ENCODE data around the gene RPS27L. TPM values are rescaled to one million over a fixed set of nuclear protein-coding genes. Genes with fewer than 3 reads are reported as not detected.
A peak's percentile ranks its signal among the peaks of the same experiment; 100 is the strongest.

Gene RPS27L
- total and polyA plus RNA-seq, 7 donors = 33.1 to 186 (median 108) TPM

- Histone ChIP-seq H3K36me3 (ENCODE audit: insufficient read depth in 1 of 2, low read depth in 1 of 2) (no peaks in the 10 kb centered on the region), H3K4me1 (peaks cover 19% of the 10 kb centered on the region), H3K9me3 (no peaks in the 10 kb centered on the region), H3K27me3 (ENCODE audit: insufficient read depth in 3 of 3, low read length in 2 of 3) (no peaks in the 10 kb centered on the region), H3K4me3 (peak within 1 kb of the TSS; percentile 74), H3K27ac (peak within 1 kb of the TSS; percentile 72)
- DNase-seq = peak; percentile 99 to 100
- WGBS, 3 donors = 0 to 1% (median 1%) methylated on average over 57 to 77 of the region's 77 CpGs
- intact Hi-C loops (cut with DNase I) = no loop called here
- peak; percentile 99 to 100 (median 99) for ATAC-seq
- TF ChIP-seq, protein P1, sequence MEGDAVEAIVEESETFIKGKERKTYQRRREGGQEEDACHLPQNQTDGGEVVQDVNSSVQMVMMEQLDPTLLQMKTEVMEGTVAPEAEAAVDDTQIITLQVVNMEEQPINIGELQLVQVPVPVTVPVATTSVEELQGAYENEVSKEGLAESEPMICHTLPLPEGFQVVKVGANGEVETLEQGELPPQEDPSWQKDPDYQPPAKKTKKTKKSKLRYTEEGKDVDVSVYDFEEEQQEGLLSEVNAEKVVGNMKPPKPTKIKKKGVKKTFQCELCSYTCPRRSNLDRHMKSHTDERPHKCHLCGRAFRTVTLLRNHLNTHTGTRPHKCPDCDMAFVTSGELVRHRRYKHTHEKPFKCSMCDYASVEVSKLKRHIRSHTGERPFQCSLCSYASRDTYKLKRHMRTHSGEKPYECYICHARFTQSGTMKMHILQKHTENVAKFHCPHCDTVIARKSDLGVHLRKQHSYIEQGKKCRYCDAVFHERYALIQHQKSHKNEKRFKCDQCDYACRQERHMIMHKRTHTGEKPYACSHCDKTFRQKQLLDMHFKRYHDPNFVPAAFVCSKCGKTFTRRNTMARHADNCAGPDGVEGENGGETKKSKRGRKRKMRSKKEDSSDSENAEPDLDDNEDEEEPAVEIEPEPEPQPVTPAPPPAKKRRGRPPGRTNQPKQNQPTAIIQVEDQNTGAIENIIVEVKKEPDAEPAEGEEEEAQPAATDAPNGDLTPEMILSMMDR (IDR thresholded peaks at IDR 0.05) = no peak
These were observed 31.9 kb upstream of the RPS27L start, which contains the start of gene RAB8B for GRCh38 chr15:63188926-63189871. Gene RAB8B (plus strand): TSS chr15:63189606. CDS start chr15:63189625, 19 bp downstream.

DNA sequence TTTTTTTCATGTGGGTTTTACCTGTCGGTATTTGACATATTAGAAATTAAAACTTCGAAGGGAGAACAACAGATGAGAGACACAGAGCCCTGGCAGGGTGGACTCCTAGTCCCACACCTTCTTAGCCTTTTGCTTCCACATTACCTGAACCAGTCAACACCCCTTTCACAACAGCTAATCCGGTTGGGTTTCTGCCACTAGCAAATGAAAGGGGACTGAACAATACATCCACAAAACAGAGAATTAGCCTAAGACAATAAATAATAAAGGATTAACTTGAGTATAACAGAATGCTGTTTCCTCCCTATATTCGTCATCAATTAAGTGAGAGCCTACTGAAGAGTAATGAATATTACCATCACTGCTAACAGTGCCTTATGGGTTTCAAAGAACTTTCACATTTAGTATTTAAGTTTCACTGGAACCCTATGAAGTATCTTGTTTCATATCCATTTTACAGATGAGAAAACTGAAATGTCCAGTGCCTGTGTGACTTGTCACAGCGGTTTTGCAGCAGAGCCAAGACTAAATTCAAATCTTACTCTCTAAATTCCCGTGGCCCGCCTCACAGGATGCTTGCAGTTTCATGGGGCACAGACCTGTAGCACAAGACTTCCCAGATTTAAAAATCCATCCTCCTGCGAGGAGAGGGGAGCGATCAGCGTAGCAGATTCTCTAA is 31.1 kb upstream of the RPS27L start:
- WGBS, 3 donors = 42 to 46% (median 42%) methylated on average over 10 of the region's 10 CpGs

DNA sequence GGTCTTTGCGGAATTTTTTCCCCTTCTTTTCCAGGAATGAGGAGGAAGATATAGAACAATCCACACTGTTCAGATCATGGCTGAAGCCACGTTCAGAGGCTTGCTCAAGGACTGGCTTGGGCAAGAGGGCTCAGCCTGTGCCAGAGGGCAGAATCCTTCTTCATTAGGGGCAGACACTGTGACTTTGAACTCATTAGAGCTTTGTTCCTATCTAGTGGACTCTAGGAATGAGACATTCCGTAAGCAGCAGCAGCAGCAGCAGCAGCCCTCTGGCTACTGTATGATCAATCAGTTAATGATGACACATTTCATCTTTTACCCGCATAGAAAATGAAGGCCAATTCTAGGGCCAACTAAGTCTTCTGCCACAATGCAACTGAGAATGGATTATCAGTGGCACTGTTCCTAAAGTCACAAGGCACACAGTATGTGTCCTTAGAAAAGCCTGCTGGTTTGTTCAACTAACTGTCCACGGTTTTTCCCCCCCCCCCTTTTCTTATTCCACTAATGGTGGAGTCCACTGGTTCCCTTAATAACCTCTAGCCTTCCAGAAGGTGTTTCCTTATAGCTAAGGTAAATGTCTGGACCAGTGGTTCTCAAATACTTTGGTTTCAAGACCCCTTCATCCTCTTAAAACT is 30.4 kb upstream of the RPS27L start:
- 87 to 91% (median 88%) methylated on average over 5 of the region's 5 CpGs for WGBS, 3 donors
- Histone ChIP-seq H3K4me1 (peaks cover 19% of the 10 kb centered on the region), H3K9me3 (no peaks in the 10 kb centered on the region), H3K27ac (no peak overlapping the region), H3K27me3 (ENCODE audit: insufficient read depth in 3 of 3, low read length in 2 of 3) (no peaks in the 10 kb centered on the region), H3K4me3 (no peak overlapping the region), H3K36me3 (ENCODE audit: insufficient read depth in 1 of 2, low read depth in 1 of 2) (no peaks in the 10 kb centered on the region)
- TF ChIP-seq, protein P1 (IDR thresholded peaks at IDR 0.05) = no peak
- no peak for ATAC-seq
- DNase-seq = no peak
- intact Hi-C loops (cut with DNase I) = no loop called here

More for the DNA sequence above, 31.1 kb upstream of the RPS27L start:
- no peak for DNase-seq
- peak overlapping the region; percentile 74 for H3K4me3 ChIP-seq
- peak overlapping the region; percentile 72 for H3K27ac ChIP-seq
- intact Hi-C loops (cut with DNase I) = no loop called here
- H3K9me3 ChIP-seq = no peaks in the 10 kb centered on the region
- TF ChIP-seq, protein P1 (IDR thresholded peaks at IDR 0.05) = no peak
- ATAC-seq = no peak
- H3K36me3 ChIP-seq (ENCODE audit: insufficient read depth in 1 of 2, low read depth in 1 of 2) = no peaks in the 10 kb centered on the region
- H3K27me3 ChIP-seq (ENCODE audit: insufficient read depth in 3 of 3, low read length in 2 of 3) = no peaks in the 10 kb centered on the region
- H3K4me1 ChIP-seq = peaks cover 19% of the 10 kb centered on the region

- TF ChIP-seq, protein P1 (IDR thresholded peaks at IDR 0.05) = no peak
- no peaks in the 10 kb centered on the region for H3K9me3 ChIP-seq
- no peaks in the 10 kb centered on the region for H3K36me3 ChIP-seq (ENCODE audit: insufficient read depth in 1 of 2, low read depth in 1 of 2)
- no peak for DNase-seq
- 41 to 72% (median 61%) methylated on average over 2 of the region's 2 CpGs for WGBS, 3 donors
- no peaks in the 10 kb centered on the region for H3K27me3 ChIP-seq (ENCODE audit: insufficient read depth in 3 of 3, low read length in 2 of 3)
- intact Hi-C loops (cut with DNase I) = no loop called here
- H3K4me3 ChIP-seq = no peak overlapping the region
- no peak overlapping the region for H3K27ac ChIP-seq
- no peak for ATAC-seq
- H3K4me1 ChIP-seq = peaks cover 15% of the 10 kb centered on the region
These were observed 28.8 kb upstream of the RPS27L start for GRCh38 chr15:63186065-63186464.
